WTC11 (cell line): ENCODE results near the gene MAML3. TPM values are rescaled to one million over a fixed set of nuclear protein-coding genes. Genes with fewer than 3 reads are reported as not detected.

Source experiments
- ATAC-seq: fragments of 200-7000 bp; cut with Tn5 transposase; 2 replicates; pipeline ENCODE4 v1.10.0; 2021; ENCODE audit warnings: mild to moderate bottlenecking, moderate library complexity
- CTCF ChIA-PET: fragments of 300-600 bp; sonication (Branson Sonifier 250); formaldehyde crosslinking; loops from one replicate; lab custom pipeline; 2021; ENCODE audit warnings: antibody characterized with exemption; lab: Charles Lee
- POLR2A ChIA-PET: fragments of 350-600 bp; sonication (Branson Sonifier 250); formaldehyde crosslinking; loops from one replicate; lab custom pipeline; 2021; ENCODE audit warnings: antibody characterized with exemption; lab: Charles Lee
- DNase-seq: peaks from one replicate; pipeline ENCODE4 v3.0.0; 2021; ENCODE audit warnings: low spot score
- H3K27ac Mint-ChIP-seq: 2 replicates; pipeline ENCODE4 v1.8.0; 2021; ENCODE audit warnings: mixed read lengths
- H3K27me3 Mint-ChIP-seq: 2 replicates; pipeline ENCODE4 v1.8.0; 2021; ENCODE audit warnings: low read depth, mild to moderate bottlenecking, moderate library complexity, mixed read lengths
- H3K36me3 Mint-ChIP-seq: 2 replicates; pipeline ENCODE4 v1.8.0; 2021; ENCODE audit warnings: mixed read lengths
- H3K4me1 Mint-ChIP-seq: 2 replicates; pipeline ENCODE4 v1.8.0; 2022; ENCODE audit warnings: mixed read lengths
- H3K4me3 Mint-ChIP-seq: 2 replicates; pipeline ENCODE4 v1.8.0; 2021; ENCODE audit warnings: mild to moderate bottlenecking, moderate library complexity, mixed read lengths
- H3K9me3 Mint-ChIP-seq: 2 replicates; pipeline ENCODE4 v1.8.0; 2021; ENCODE audit warnings: mixed read lengths
- ATF1 ChIP-seq: sonication (generic); formaldehyde crosslinking; IDR thresholded peaks from 2 replicates; pipeline ENCODE4 v1.8.1; 2023; ENCODE audit warnings: mild to moderate bottlenecking, moderate library complexity, missing genetic modification reagents
- ATF6 ChIP-seq: sonication (generic); formaldehyde crosslinking; IDR thresholded peaks from 2 replicates; pipeline ENCODE4 v1.8.1; 2023; ENCODE audit warnings: mild to moderate bottlenecking, missing genetic modification reagents
- CBFB ChIP-seq: sonication (generic); formaldehyde crosslinking; IDR thresholded peaks from 2 replicates; pipeline ENCODE4 v1.8.1; 2022; ENCODE audit warnings: mild to moderate bottlenecking, low read depth, missing genetic modification reagents
- CREM ChIP-seq: sonication (generic); formaldehyde crosslinking; IDR thresholded peaks from 2 replicates; pipeline ENCODE4 v1.8.1; 2022; ENCODE audit warnings: mild to moderate bottlenecking, missing genetic modification reagents, moderate library complexity
- ELF4 ChIP-seq: sonication (generic); formaldehyde crosslinking; IDR thresholded peaks from 2 replicates; pipeline ENCODE4 v1.8.1; 2022; ENCODE audit warnings: low read depth, mild to moderate bottlenecking, moderate library complexity, missing genetic modification reagents
- ESRRA ChIP-seq: sonication (generic); formaldehyde crosslinking; IDR thresholded peaks from 2 replicates; pipeline ENCODE4 v1.8.1; 2022; ENCODE audit warnings: mild to moderate bottlenecking, missing genetic modification reagents, borderline replicate concordance
- FOXP1 ChIP-seq: sonication (generic); formaldehyde crosslinking; IDR thresholded peaks from 2 replicates; pipeline ENCODE4 v1.8.0; 2022; ENCODE audit warnings: missing genetic modification reagents, mild to moderate bottlenecking, moderate library complexity, borderline replicate concordance
- GRHL2 ChIP-seq: fragments of 250-450 bp; sonication (Bioruptor Pico); IDR thresholded peaks from 2 replicates; pipeline ENCODE4 v1.8.0; 2022; ENCODE audit warnings: mild to moderate bottlenecking, moderate library complexity; ENCODE audit not compliant: insufficient replicate concordance, severe bottlenecking
- HMGA2 ChIP-seq: fragments of 250-450 bp; sonication (Bioruptor Pico); IDR thresholded peaks from 2 replicates; pipeline ENCODE4 v1.4.0; 2021; ENCODE audit warnings: mild to moderate bottlenecking, moderate library complexity
- IRF1 ChIP-seq: sonication (generic); formaldehyde crosslinking; IDR thresholded peaks from 2 replicates; pipeline ENCODE4 v1.8.0; 2023; ENCODE audit warnings: missing genetic modification reagents
- MLX ChIP-seq: sonication (generic); formaldehyde crosslinking; IDR thresholded peaks from 2 replicates; pipeline ENCODE4 v1.8.1; 2023; ENCODE audit warnings: mild to moderate bottlenecking, missing genetic modification reagents, moderate library complexity
- NFE2L1 ChIP-seq: sonication (generic); formaldehyde crosslinking; IDR thresholded peaks from 2 replicates; pipeline ENCODE4 v1.8.1; 2023; ENCODE audit warnings: missing genetic modification reagents
- SMAD4 ChIP-seq: sonication (generic); formaldehyde crosslinking; IDR thresholded peaks from 2 replicates; pipeline ENCODE4 v1.8.0; 2022; ENCODE audit warnings: mild to moderate bottlenecking, missing genetic modification reagents
- STAT6 ChIP-seq: sonication (generic); formaldehyde crosslinking; conservative IDR thresholded peaks from 2 replicates; pipeline ENCODE4 v1.8.1; 2023; ENCODE audit warnings: mild to moderate bottlenecking, low read depth, missing genetic modification reagents, moderate library complexity
- ZNF121 ChIP-seq: sonication (generic); formaldehyde crosslinking; IDR thresholded peaks from 2 replicates; pipeline ENCODE4 v1.8.0; 2023; ENCODE audit warnings: missing genetic modification reagents
- ZNF317 ChIP-seq: sonication (generic); formaldehyde crosslinking; IDR thresholded peaks from 2 replicates; pipeline ENCODE4 v1.8.1; 2023; ENCODE audit warnings: low read depth, mild to moderate bottlenecking, moderate library complexity, missing genetic modification reagents, borderline replicate concordance
- ZNF512 ChIP-seq: sonication (generic); formaldehyde crosslinking; IDR thresholded peaks from 2 replicates; pipeline ENCODE4 v1.8.1; 2022; ENCODE audit warnings: missing genetic modification reagents, borderline replicate concordance
- total RNA-seq: library from RNA; stranded (reverse); gene quantifications from 3 replicates; pipeline ENCODE4 v1.2.3, GENCODE V29; 2021
- TF ChIP-seq, protein P1 (sequence below): fragments of 250-450 bp; sonication (Bioruptor Pico); IDR thresholded peaks from 2 replicates; pipeline ENCODE4 v1.9.0; 2021; ENCODE audit warnings: moderate library complexity, mild to moderate bottlenecking, inconsistent platforms, borderline replicate concordance
- TF ChIP-seq, protein P2 (sequence below): sonication (generic); formaldehyde crosslinking; IDR thresholded peaks from 2 replicates; pipeline ENCODE4 v1.8.0; 2022; ENCODE audit warnings: mild to moderate bottlenecking, missing genetic modification reagents

The MAML3 gene
- total RNA-seq, 1 experiment from 2014 or later: 7.4 TPM

DNA sequence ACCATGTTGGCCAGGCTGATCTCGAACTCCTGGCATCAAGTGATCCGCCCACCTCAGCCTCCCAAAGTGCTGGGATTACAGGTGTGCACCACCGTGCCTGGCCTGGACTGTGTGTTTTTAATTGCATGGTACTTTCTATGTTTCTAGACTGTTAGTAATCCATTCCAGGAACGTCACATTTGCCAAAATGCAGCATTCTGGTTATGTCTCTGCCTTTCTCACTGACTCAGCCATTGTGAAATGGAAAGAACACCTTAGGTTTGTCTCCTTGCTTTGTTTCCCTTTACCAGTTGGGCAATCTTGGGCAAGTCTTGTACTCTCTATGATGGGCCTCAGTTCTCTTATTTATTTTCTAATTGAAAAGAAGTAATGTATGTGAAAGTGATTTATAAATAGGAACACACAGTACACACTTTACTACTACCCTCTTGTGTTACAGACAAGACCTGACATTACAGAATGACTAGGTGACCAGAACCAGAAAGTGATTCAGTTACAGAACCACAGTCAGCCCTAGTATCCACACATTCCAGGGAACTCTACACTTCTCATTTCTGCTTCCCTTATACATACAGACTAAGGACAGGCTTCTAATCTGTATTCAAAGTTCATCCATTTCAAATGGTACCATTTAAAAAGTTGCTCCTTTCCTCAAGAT lies 301.2 kb downstream of the MAML3 start:
- H3K27me3 Mint-ChIP-seq: no peaks in the 10 kb centered on the region
- H3K4me3 Mint-ChIP-seq: no peak overlapping the region
- ChIA-PET POLR2A (no interaction called here), CTCF (interaction anchor here (1.0 to 1.1 kb wide), 2 partner anchors 23 to 196 kb away, joined by 3 to 4 read pairs; no protein-coding TSS in a partner anchor)
- no peaks in the 10 kb centered on the region for H3K9me3 Mint-ChIP-seq
- peaks cover 95% of the 10 kb centered on the region for H3K4me1 Mint-ChIP-seq
- DNase-seq: no peak
- ATAC-seq: peak; percentile 8
- TF ChIP-seq CREM (CRISPR knock-in tag) (no peak), ZNF512 (no peak), MLX (CRISPR knock-in tag) (no peak), ELF4 (CRISPR knock-in tag) (no peak), ESRRA (CRISPR knock-in tag) (no peak), STAT6 (CRISPR knock-in tag) (no peak), CBFB (CRISPR knock-in tag) (no peak), FOXP1 (CRISPR knock-in tag) (no peak)
- TF ChIP-seq, protein P1, sequence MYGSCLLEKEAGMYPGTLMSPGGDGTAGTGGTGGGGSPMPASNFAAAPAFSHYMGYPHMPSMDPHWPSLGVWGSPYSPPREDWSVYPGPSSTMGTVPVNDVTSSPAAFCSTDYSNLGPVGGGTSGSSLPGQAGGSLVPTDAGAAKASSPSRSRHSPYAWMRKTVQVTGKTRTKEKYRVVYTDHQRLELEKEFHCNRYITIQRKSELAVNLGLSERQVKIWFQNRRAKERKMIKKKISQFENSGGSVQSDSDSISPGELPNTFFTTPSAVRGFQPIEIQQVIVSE (CRISPR knock-in tag): no peak
- H3K36me3 Mint-ChIP-seq: no peaks in the 10 kb centered on the region
- H3K27ac Mint-ChIP-seq: peak overlapping the region; percentile 95

GRCh38 chr4:139851639-139852038 lies 302.3 kb downstream of the MAML3 start:
- ChIA-PET POLR2A (no interaction called here), CTCF (interaction anchor here (0.8 kb wide), 1 partner anchor 9 kb away, joined by 3 read pairs; no protein-coding TSS in a partner anchor)
- H3K36me3 Mint-ChIP-seq: no peaks in the 10 kb centered on the region
- H3K27ac Mint-ChIP-seq: no peak overlapping the region
- H3K4me3 Mint-ChIP-seq: no peak overlapping the region
- H3K9me3 Mint-ChIP-seq: no peaks in the 10 kb centered on the region
- DNase-seq: no peak
- H3K4me1 Mint-ChIP-seq: peaks cover 94% of the 10 kb centered on the region
- no peaks in the 10 kb centered on the region for H3K27me3 Mint-ChIP-seq
- ATAC-seq: no peak
- TF ChIP-seq GRHL2: no peak
- TF ChIP-seq SMAD4: no peak
- TF ChIP-seq NFE2L1 (CRISPR knock-in tag): no peak
- TF ChIP-seq, protein P2, sequence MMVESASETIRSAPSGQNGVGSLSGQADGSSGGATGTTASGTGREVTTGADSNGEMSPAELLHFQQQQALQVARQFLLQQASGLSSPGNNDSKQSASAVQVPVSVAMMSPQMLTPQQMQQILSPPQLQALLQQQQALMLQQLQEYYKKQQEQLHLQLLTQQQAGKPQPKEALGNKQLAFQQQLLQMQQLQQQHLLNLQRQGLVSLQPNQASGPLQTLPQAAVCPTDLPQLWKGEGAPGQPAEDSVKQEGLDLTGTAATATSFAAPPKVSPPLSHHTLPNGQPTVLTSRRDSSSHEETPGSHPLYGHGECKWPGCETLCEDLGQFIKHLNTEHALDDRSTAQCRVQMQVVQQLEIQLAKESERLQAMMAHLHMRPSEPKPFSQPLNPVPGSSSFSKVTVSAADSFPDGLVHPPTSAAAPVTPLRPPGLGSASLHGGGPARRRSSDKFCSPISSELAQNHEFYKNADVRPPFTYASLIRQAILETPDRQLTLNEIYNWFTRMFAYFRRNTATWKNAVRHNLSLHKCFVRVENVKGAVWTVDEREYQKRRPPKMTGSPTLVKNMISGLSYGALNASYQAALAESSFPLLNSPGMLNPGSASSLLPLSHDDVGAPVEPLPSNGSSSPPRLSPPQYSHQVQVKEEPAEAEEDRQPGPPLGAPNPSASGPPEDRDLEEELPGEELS: no peak
- no peak for TF ChIP-seq ATF1 (CRISPR knock-in tag)
- TF ChIP-seq CBFB (CRISPR knock-in tag): no peak
- TF ChIP-seq IRF1 (CRISPR knock-in tag): no peak
- TF ChIP-seq ATF6 (CRISPR knock-in tag): no peak
- no peak for TF ChIP-seq ZNF317 (CRISPR knock-in tag)
- no peak for TF ChIP-seq HMGA2 (CRISPR knock-in tag)
- no peak for TF ChIP-seq ZNF121 (CRISPR knock-in tag)
- TF ChIP-seq STAT6 (CRISPR knock-in tag): no peak
